Keratinocyte (primary cell): ENCODE data around the gene HELLS. TPM values are rescaled to one million over a fixed set of nuclear protein-coding genes. Genes with fewer than 3 reads are reported as not detected.

Experiments used
- DNase-seq: peaks from one replicate; pipeline ENCODE4 v3.0.0-alpha.2; 2011; ENCODE audit warnings: low read depth, missing footprints, low spot score
- FAIRE-seq: peaks from 2 replicates; lab custom pipeline; 2011; peaks lifted over from hg19 to GRCh38; lab: Jason Lieb, UNC
- H2AFZ ChIP-seq: 2 replicates; pipeline ENCODE4 v1.6.0; 2012; ENCODE audit warnings: low read length, control low read depth, inconsistent platforms; ENCODE audit not compliant: control insufficient read depth
- H3K27ac ChIP-seq: 2 replicates; pipeline ENCODE4 v1.5.1; 2011; ENCODE audit warnings: low read length; ENCODE audit not compliant: control insufficient read depth, insufficient read depth
- H3K27me3 ChIP-seq: 3 replicates; pipeline ENCODE4 v1.6.0; 2011; ENCODE audit warnings: low read length; ENCODE audit not compliant: control insufficient read depth, insufficient read depth; ENCODE audit errors: extremely low read depth
- H3K36me3 ChIP-seq, 2 experiments: 2 replicates in 1 of 2; 3 replicates in 1 of 2; pipeline ENCODE4 v1.5.1; 2011; ENCODE audit warnings: low read length in 2 of 2, mild to moderate bottlenecking in 1 of 2; ENCODE audit not compliant: control insufficient read depth in 2 of 2, insufficient read depth in 2 of 2; ENCODE audit errors: extremely low read depth in 1 of 2
- H3K4me1 ChIP-seq: 3 replicates; pipeline ENCODE4 v1.5.1; 2011; ENCODE audit warnings: low read length; ENCODE audit not compliant: control insufficient read depth, insufficient read depth; ENCODE audit errors: extremely low read depth
- H3K4me2 ChIP-seq: 3 replicates; pipeline ENCODE4 v1.6.0; 2011; ENCODE audit warnings: low read depth, low read length; ENCODE audit not compliant: control insufficient read depth, insufficient read depth; ENCODE audit errors: extremely low read depth
- H3K4me3 ChIP-seq, 3 experiments: fragments of 200-600 bp in 1 of 3; sonication (generic) in 1 of 3; 2 replicates in 2 of 3; 3 replicates in 1 of 3; pipeline ENCODE4 v1.5.1; 2011 to 2016; ENCODE audit warnings: low read length in 3 of 3, mild to moderate bottlenecking in 3 of 3, control low read depth in 2 of 3, inconsistent platforms in 1 of 3, low read depth in 1 of 3, mixed read lengths in 1 of 3, mixed run types in 1 of 3, moderate library complexity in 1 of 3; ENCODE audit not compliant: control insufficient read depth in 2 of 3, insufficient read depth in 2 of 3; ENCODE audit errors: extremely low read depth in 1 of 3
- H3K79me2 ChIP-seq: 2 replicates; pipeline ENCODE4 v1.6.0; 2012; ENCODE audit warnings: low read length; ENCODE audit not compliant: control insufficient read depth, insufficient read depth
- H3K9ac ChIP-seq: 3 replicates; pipeline ENCODE4 v1.6.0; 2011; ENCODE audit warnings: low read length; ENCODE audit not compliant: control insufficient read depth, insufficient read depth; ENCODE audit errors: extremely low read depth
- H3K9me1 ChIP-seq: 3 replicates; pipeline ENCODE4 v1.6.0; 2011; ENCODE audit warnings: low read length; ENCODE audit not compliant: control insufficient read depth, insufficient read depth; ENCODE audit errors: extremely low read depth
- H3K9me3 ChIP-seq: 2 replicates; pipeline ENCODE4 v1.5.1; 2012; ENCODE audit warnings: low read depth, low read length; ENCODE audit not compliant: control insufficient read depth
- H4K20me1 ChIP-seq: 3 replicates; pipeline ENCODE4 v1.6.0; 2011; ENCODE audit warnings: low read length; ENCODE audit not compliant: control insufficient read depth, insufficient read depth; ENCODE audit errors: extremely low read depth
- EZH2 ChIP-seq: IDR thresholded peaks from one replicate; pipeline ENCODE4 v1.6.1; 2012; ENCODE audit warnings: inconsistent platforms, mild to moderate bottlenecking, low read length, moderate library complexity
- dilution Hi-C: fragments of 300-500 bp; cut with MboI; formaldehyde crosslinking; loops from one replicate; pipeline ENCODE4 v1.7.0; 2020; ENCODE audit warnings: low sequenced_read_pairs; ENCODE audit not compliant: extremely low pct_ligation_motif_present
- polyA plus RNA-seq, 5 experiments: library from polyadenylated mRNA; depleted of rRNA in 3 of 5; stranded (reverse) in 3 of 5; stranded (forward) in 1 of 5; unstranded in 1 of 5; fragments of >200 nt; gene quantifications; 1 replicate in 1 of 5; 2 replicates in 3 of 5; 3 replicates in 1 of 5; pipeline versions ENCODE4 v1.2.1 to v1.2.3, GENCODE V29; 2011 to 2012; ENCODE audit warnings: missing spikeins in 2 of 5, low read depth in 1 of 5, low replicate concordance in 1 of 5
- TF ChIP-seq, protein P1 (sequence below), 3 experiments: IDR thresholded peaks in 1 of 3; conservative IDR thresholded peaks in 1 of 3; optimal IDR thresholded peaks in 1 of 3; 2 replicates in 2 of 3; 3 replicates in 1 of 3; pipeline versions ENCODE3 to v1.5.1; 2011; ENCODE audit warnings: low read length in 3 of 3, mild to moderate bottlenecking in 3 of 3, moderate library complexity in 2 of 3, control low read depth in 1 of 3, inconsistent platforms in 1 of 3; ENCODE audit not compliant: insufficient read depth in 2 of 3; ENCODE audit errors: extremely low read depth in 1 of 3

HELLS gene
- polyA plus RNA-seq, 1 donor (not counting 4 experiments of a cell fraction or from before 2014, with no cell fraction given) = 16.4 TPM

DNA sequence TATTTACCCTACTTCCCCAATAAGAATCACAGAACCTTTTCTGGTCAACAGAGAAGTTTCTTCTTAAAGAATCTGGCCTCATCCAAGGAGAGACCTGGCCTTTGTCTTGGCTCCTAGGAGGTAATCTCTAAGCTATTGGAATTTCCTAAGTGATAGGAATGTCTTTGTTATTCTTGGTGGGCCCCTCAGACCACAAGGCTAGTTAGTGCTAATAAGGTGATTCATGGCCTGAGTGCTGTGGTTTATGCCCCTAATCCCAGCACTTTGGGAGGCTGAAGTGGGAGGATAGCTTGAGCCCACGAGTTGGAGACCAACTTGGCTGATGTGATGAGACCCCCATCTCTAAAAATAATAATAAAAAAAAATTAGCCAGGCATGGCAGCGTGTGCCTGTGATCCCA lies 78.0 kb downstream of the HELLS start:
- H3K79me2 ChIP-seq = no peaks in the 10 kb centered on the region
- H3K9me3 ChIP-seq = no peaks in the 10 kb centered on the region
- no peak for FAIRE-seq
- no peaks in the 10 kb centered on the region for H4K20me1 ChIP-seq
- peaks cover 6% of the 10 kb centered on the region for H3K4me1 ChIP-seq
- H3K36me3 ChIP-seq = no peaks in the 10 kb centered on the region
- no peak overlapping the region for H2AFZ ChIP-seq
- no peak for DNase-seq
- H3K9me1 ChIP-seq = no peaks in the 10 kb centered on the region
- H3K27ac ChIP-seq = no peak overlapping the region
- no peaks in the 10 kb centered on the region for H3K27me3 ChIP-seq
- dilution Hi-C loops = no loop called here
- H3K4me3 ChIP-seq = no peak overlapping the region
- H3K4me2 ChIP-seq = no peak overlapping the region
- no peak for TF ChIP-seq EZH2
- TF ChIP-seq, protein P1, sequence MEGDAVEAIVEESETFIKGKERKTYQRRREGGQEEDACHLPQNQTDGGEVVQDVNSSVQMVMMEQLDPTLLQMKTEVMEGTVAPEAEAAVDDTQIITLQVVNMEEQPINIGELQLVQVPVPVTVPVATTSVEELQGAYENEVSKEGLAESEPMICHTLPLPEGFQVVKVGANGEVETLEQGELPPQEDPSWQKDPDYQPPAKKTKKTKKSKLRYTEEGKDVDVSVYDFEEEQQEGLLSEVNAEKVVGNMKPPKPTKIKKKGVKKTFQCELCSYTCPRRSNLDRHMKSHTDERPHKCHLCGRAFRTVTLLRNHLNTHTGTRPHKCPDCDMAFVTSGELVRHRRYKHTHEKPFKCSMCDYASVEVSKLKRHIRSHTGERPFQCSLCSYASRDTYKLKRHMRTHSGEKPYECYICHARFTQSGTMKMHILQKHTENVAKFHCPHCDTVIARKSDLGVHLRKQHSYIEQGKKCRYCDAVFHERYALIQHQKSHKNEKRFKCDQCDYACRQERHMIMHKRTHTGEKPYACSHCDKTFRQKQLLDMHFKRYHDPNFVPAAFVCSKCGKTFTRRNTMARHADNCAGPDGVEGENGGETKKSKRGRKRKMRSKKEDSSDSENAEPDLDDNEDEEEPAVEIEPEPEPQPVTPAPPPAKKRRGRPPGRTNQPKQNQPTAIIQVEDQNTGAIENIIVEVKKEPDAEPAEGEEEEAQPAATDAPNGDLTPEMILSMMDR (optimal IDR thresholded peaks at IDR 0.05 in 1 of 3, IDR thresholded peaks at IDR 0.05 in 1 of 3, conservative IDR thresholded peaks at IDR 0.05 in 1 of 3; ENCODE audit: extremely low read depth in 1 of 3, insufficient read depth in 2 of 3, low read length in 3 of 3) = no peak
- H3K9ac ChIP-seq = no peak overlapping the region

DNA sequence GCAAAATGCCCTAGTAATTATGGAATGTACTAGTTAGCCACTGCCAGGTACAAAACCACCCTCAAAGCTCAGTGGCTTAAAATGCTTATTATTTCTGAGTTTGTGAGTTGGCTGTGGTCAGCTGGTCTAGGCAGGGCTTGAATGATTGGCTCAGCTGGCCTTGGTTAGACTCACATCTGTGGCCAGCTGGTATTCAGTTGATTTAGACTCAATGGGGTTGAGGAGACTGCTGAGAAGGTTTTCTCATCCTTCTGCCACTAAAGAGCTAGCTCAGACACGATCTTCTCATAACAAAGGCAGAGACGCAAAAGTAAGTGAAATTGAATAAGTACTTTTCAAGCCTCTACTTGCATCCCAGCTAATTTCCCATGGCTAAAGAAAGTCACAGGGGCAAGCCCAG lies 80.9 kb downstream of the HELLS start:
- Histone ChIP-seq H3K9me1 (no peaks in the 10 kb centered on the region), H3K4me3 (no peak overlapping the region), H3K36me3 (no peaks in the 10 kb centered on the region), H3K27ac (no peak overlapping the region), H3K79me2 (no peaks in the 10 kb centered on the region), H3K9me3 (no peaks in the 10 kb centered on the region), H3K27me3 (no peaks in the 10 kb centered on the region), H3K4me1 (peaks cover 6% of the 10 kb centered on the region), H4K20me1 (no peaks in the 10 kb centered on the region), H2AFZ (peak overlapping the region; percentile 10), H3K9ac (no peak overlapping the region), H3K4me2 (peak overlapping the region; percentile 22)
- peak; percentile 52 for FAIRE-seq
- DNase-seq = no peak
- dilution Hi-C loops = loop anchor here (25.0 kb wide), 1 partner anchor 511 kb away; no protein-coding TSS in a partner anchor
- no peak for TF ChIP-seq EZH2
- TF ChIP-seq, protein P1 (optimal IDR thresholded peaks at IDR 0.05 in 1 of 3, IDR thresholded peaks at IDR 0.05 in 1 of 3, conservative IDR thresholded peaks at IDR 0.05 in 1 of 3; ENCODE audit: extremely low read depth in 1 of 3, insufficient read depth in 2 of 3, low read length in 3 of 3) = no peak
